Lower lobe of right lung (tissue), 2 donors: ENCODE data around the gene DOCK8. TPM values are rescaled to one million over a fixed set of nuclear protein-coding genes. Genes with fewer than 3 reads are reported as not detected.

Experiments
- ATAC-seq, 2 donors: fragments of 200-7000 bp; cut with Tn5 transposase; one replicate each; pipeline ENCODE4 v1.9.1; 2020 to 2022; ENCODE audit warnings: mild to moderate bottlenecking in 2 of 2, moderate library complexity in 2 of 2
- DNase-seq: peaks from one replicate; pipeline ENCODE4 v3.0.0-alpha.2; 2020
- H3K27ac ChIP-seq: fragments of 200-600 bp; one replicate; pipeline ENCODE4 v1.8.0; 2022
- H3K27me3 ChIP-seq: fragments of 200-600 bp; one replicate; pipeline ENCODE4 v1.8.0; 2022; ENCODE audit warnings: low read depth
- H3K36me3 ChIP-seq: fragments of 200-600 bp; one replicate; pipeline ENCODE4 v1.8.0; 2022; ENCODE audit warnings: mild to moderate bottlenecking
- H3K4me1 ChIP-seq: fragments of 200-600 bp; one replicate; pipeline ENCODE4 v1.8.0; 2022
- H3K4me3 ChIP-seq: fragments of 200-600 bp; one replicate; pipeline ENCODE4 v1.8.0; 2022; ENCODE audit warnings: mild to moderate bottlenecking
- H3K9me3 ChIP-seq: fragments of 200-600 bp; one replicate; pipeline ENCODE4 v1.8.0; 2022
- CTCF ChIP-seq: fragments of 200-600 bp; IDR thresholded peaks from one replicate; pipeline ENCODE4 v1.8.0; 2022; ENCODE audit warnings: antibody characterized with exemption, mild to moderate bottlenecking
- intact Hi-C: fragments of 100-400 bp; cut with DNase I; formaldehyde crosslinking; loops from one replicate; pipeline ENCODE4 v1.11.0; 2022
- total RNA-seq: library from RNA; stranded (reverse); fragmentation: NEBNext Ultra II Directional; extraction: Animal tissue kit (Norgen Biotek cat#: 25700); gene quantifications from one replicate; pipeline ENCODE4 v1.2.1, GENCODE V29; 2021
- donor health status: DM: no; HTN: yes; CAD: no; lungs with severe emphysema.

Gene DOCK8
- total RNA-seq, 1 donor from 2014 or later, result 112 TPM

- no peak for ATAC-seq
- Histone ChIP-seq H3K4me1 (no peaks in the 10 kb centered on the region), H3K27ac (no peak overlapping the region), H3K9me3 (no peaks in the 10 kb centered on the region), H3K36me3 (peaks cover 44% of the 10 kb centered on the region), H3K27me3 (no peaks in the 10 kb centered on the region), H3K4me3 (no peak overlapping the region)
- intact Hi-C loops, result no loop called here
- no peak for TF ChIP-seq CTCF
- no peak for DNase-seq
Measured at GRCh38 chr9:365436-365835, 150.8 kb downstream of the DOCK8 start.

GRCh38 chr9:366620-367019 is 152.0 kb downstream of the DOCK8 start:
- H3K4me3 ChIP-seq, result no peak overlapping the region
- no peak for DNase-seq
- intact Hi-C loops, result no loop called here
- H3K36me3 ChIP-seq, result peaks cover 55% of the 10 kb centered on the region
- TF ChIP-seq CTCF, result no peak
- no peaks in the 10 kb centered on the region for H3K4me1 ChIP-seq
- H3K9me3 ChIP-seq, result no peaks in the 10 kb centered on the region
- no peaks in the 10 kb centered on the region for H3K27me3 ChIP-seq
- H3K27ac ChIP-seq, result no peak overlapping the region
- ATAC-seq, result no peak

- intact Hi-C loops, result no loop called here
- ATAC-seq (no peak), DNase-seq (no peak)
- TF ChIP-seq CTCF, result no peak
- peaks cover 71% of the 10 kb centered on the region for H3K36me3 ChIP-seq
- H3K9me3 ChIP-seq, result no peaks in the 10 kb centered on the region
- H3K27me3 ChIP-seq, result no peaks in the 10 kb centered on the region
- no peak overlapping the region for H3K4me3 ChIP-seq
- H3K4me1 ChIP-seq, result no peaks in the 10 kb centered on the region
- no peak overlapping the region for H3K27ac ChIP-seq
Measured at GRCh38 chr9:370086-370485, 155.4 kb downstream of the DOCK8 start.

- intact Hi-C loops, result no loop called here
- Histone ChIP-seq H3K27ac (no peak overlapping the region), H3K4me1 (no peaks in the 10 kb centered on the region), H3K4me3 (no peak overlapping the region), H3K9me3 (no peaks in the 10 kb centered on the region), H3K27me3 (no peaks in the 10 kb centered on the region), H3K36me3 (peaks cover 72% of the 10 kb centered on the region)
- ATAC-seq (no peak), DNase-seq (no peak)
- no peak for TF ChIP-seq CTCF
Measured at GRCh38 chr9:371349-371748, 156.7 kb downstream of the DOCK8 start.

- no peaks in the 10 kb centered on the region for H3K9me3 ChIP-seq
- no peak overlapping the region for H3K4me3 ChIP-seq
- no peak for DNase-seq
- no peak for TF ChIP-seq CTCF
- H3K27me3 ChIP-seq, result no peaks in the 10 kb centered on the region
- ATAC-seq, result no peak
- H3K36me3 ChIP-seq, result peaks cover 74% of the 10 kb centered on the region
- no peak overlapping the region for H3K27ac ChIP-seq
- intact Hi-C loops, result no loop called here
- H3K4me1 ChIP-seq, result no peaks in the 10 kb centered on the region
Measured at GRCh38 chr9:372128-372527, 157.5 kb downstream of the DOCK8 start.

GRCh38 chr9:373759-374206 is 159.1 kb downstream of the DOCK8 start:
- TF ChIP-seq CTCF, result no peak
- H3K9me3 ChIP-seq, result no peaks in the 10 kb centered on the region
- intact Hi-C loops, result no loop called here
- ATAC-seq (no peak), DNase-seq (no peak)
- H3K4me3 ChIP-seq, result no peak overlapping the region
- H3K4me1 ChIP-seq, result no peaks in the 10 kb centered on the region
- H3K27ac ChIP-seq, result no peak overlapping the region
- peaks cover 76% of the 10 kb centered on the region for H3K36me3 ChIP-seq
- H3K27me3 ChIP-seq, result no peaks in the 10 kb centered on the region
